SU-DHL-6 (cell line): Measurements from ENCODE around the gene HACL1.

ENCODE experiments used
- H2AFZ ChIP-seq: fragments of 200-600 bp; sonication (generic); 2 replicates; pipeline ENCODE4 v1.6.1; 2014; ENCODE audit warnings: low read depth, mild to moderate bottlenecking, moderate library complexity, mixed read lengths, antibody characterized with exemption, low read length; ENCODE audit not compliant: severe bottlenecking
- H3F3A ChIP-seq: fragments of 200-600 bp; shearing (Covaris generic); 2 replicates; pipeline ENCODE4 v1.6.0; 2016; ENCODE audit warnings: antibody characterized with exemption, mild to moderate bottlenecking; ENCODE audit not compliant: insufficient read depth
- H3K27ac ChIP-seq: fragments of 200-600 bp; sonication (generic); 2 replicates; pipeline ENCODE4 v1.5.1; 2016; ENCODE audit warnings: low read depth, mild to moderate bottlenecking, low read length, moderate library complexity, mixed read lengths
- H3K27me3 ChIP-seq: fragments of 200-600 bp; sonication (generic), shearing (Covaris generic); 2 replicates; pipeline ENCODE4 v1.6.0; 2014; ENCODE audit warnings: mild to moderate bottlenecking, low read length
- H3K36me3 ChIP-seq: fragments of 200-600 bp; sonication (generic); 2 replicates; pipeline ENCODE4 v1.6.1; 2014; ENCODE audit warnings: mild to moderate bottlenecking, low read length, mixed read lengths
- H3K4me2 ChIP-seq: fragments of 300-600, 200-600 bp; shearing (Covaris generic), sonication (generic); 2 replicates; pipeline ENCODE4 v1.6.0; 2014; ENCODE audit warnings: low read length, low read depth, mild to moderate bottlenecking; ENCODE audit not compliant: poor library complexity, severe bottlenecking
- H3K4me3 ChIP-seq: fragments of 200-600 bp; sonication (generic); 2 replicates; pipeline ENCODE4 v1.5.1; 2014; ENCODE audit warnings: antibody characterized with exemption, low read length, mild to moderate bottlenecking, mixed read lengths; ENCODE audit not compliant: insufficient read depth, poor library complexity, severe bottlenecking
- H3K79me2 ChIP-seq: fragments of 200-600 bp; sonication (generic); 2 replicates; pipeline ENCODE4 v1.6.1; 2014; ENCODE audit warnings: mild to moderate bottlenecking, low read length, moderate library complexity; ENCODE audit not compliant: insufficient read depth
- H3K9ac ChIP-seq: fragments of 200-600 bp; sonication (generic); 2 replicates; pipeline ENCODE4 v1.7.0; 2014; ENCODE audit warnings: mild to moderate bottlenecking, low read length
- H3K9me2 ChIP-seq: fragments of 200-600 bp; sonication (generic); replicated peaks from 2 replicates; pipeline ENCODE4 v1.6.1; 2014; ENCODE audit warnings: low read length; ENCODE audit not compliant: insufficient read depth
- H3K9me3 ChIP-seq: fragments of 200-600 bp; sonication (generic); 2 replicates; pipeline ENCODE4 v1.6.1; 2014; ENCODE audit warnings: low read length, mixed read lengths; ENCODE audit not compliant: insufficient read depth
- H4K20me1 ChIP-seq: fragments of 200-600 bp; sonication (generic); 2 replicates; pipeline ENCODE4 v1.6.1; 2014; ENCODE audit warnings: low read depth, mild to moderate bottlenecking, antibody characterized with exemption, low read length, moderate library complexity, mixed read lengths
- EZH2phosphoT487 ChIP-seq: fragments of 200-600 bp; sonication (generic), shearing (Covaris generic); conservative IDR thresholded peaks from 2 replicates; pipeline ENCODE4 v1.6.1; 2018; ENCODE audit warnings: mild to moderate bottlenecking, antibody characterized with exemption, low read length, moderate library complexity, mixed read lengths
- TF ChIP-seq, protein P1 (sequence below): fragments of 200-600 bp; sonication (generic); IDR thresholded peaks from one replicate; pipeline ENCODE4 v1.5.1; 2017; ENCODE audit warnings: antibody characterized with exemption, mild to moderate bottlenecking, low read length, moderate library complexity; ENCODE audit not compliant: insufficient read depth, poor library complexity, severe bottlenecking

Gene HACL1

DNA sequence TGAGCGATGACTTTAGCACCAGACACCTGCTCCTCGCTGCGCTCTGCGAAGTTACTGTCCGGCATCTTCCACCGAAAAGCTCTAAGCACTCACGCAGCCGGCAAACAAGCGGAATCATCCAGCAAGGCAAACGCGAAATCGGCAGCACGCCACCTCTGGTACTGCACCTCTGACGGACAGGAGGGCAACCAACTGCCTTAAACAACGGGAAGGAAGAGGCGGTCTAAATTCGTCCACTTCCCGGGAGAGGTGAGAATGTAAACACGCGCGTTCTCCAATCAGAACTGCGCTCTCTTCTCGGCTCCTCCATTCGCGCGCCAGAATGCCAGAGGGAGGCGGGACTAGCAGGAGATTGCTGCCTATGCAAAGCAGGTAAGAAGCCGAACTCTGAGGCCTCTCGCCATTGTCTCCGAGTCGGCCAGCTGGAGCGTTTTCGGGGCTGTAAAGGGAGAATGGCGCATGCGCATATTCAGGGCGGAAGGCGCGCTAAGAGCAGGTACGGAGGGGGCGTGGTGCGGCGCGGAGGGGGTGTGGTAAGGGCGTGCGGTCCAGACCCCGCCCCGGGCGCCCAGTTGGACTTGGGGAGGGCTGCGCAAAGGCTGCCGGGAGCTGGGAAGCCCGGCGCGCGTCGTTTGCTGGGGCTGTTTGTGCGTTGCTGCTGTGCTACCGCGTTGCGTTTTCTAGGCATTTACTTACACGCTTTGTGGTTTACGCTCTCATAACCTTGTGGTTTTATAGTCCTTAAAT is at the start of gene HACL1, which contains the start of gene BTD:
HACL1 (minus strand) TSS at position 171 of the 747 bp plus-strand sequence; CDS start at position 65, 106 bp downstream.
BTD (plus strand) TSS at position 347 of the 747 bp plus-strand sequence. CDS start 33,695 bp downstream, outside the sequence.
- Histone ChIP-seq H3K36me3 (peaks cover 5% of the 10 kb centered on the region; the same call in 1 of the 2 replicates), H3K27me3 (no peaks in the 10 kb centered on the region), H3F3A (no peaks in the 10 kb centered on the region), H2AFZ (peak within 1 kb of the TSS; percentile 79), H3K4me3 (peak within 1 kb of the TSS; percentile 78), H3K9me3 (no peaks in the 10 kb centered on the region), H3K27ac (peak within 1 kb of the TSS; percentile 76), H3K9ac (peak within 1 kb of the TSS; percentile 73), H4K20me1 (no peaks in the 10 kb centered on the region), H3K79me2 (no peaks in the 10 kb centered on the region), H3K4me2 (peak within 1 kb of the TSS; percentile 76), H3K9me2 (no peaks in the 10 kb centered on the region)
- TF ChIP-seq, protein P1, sequence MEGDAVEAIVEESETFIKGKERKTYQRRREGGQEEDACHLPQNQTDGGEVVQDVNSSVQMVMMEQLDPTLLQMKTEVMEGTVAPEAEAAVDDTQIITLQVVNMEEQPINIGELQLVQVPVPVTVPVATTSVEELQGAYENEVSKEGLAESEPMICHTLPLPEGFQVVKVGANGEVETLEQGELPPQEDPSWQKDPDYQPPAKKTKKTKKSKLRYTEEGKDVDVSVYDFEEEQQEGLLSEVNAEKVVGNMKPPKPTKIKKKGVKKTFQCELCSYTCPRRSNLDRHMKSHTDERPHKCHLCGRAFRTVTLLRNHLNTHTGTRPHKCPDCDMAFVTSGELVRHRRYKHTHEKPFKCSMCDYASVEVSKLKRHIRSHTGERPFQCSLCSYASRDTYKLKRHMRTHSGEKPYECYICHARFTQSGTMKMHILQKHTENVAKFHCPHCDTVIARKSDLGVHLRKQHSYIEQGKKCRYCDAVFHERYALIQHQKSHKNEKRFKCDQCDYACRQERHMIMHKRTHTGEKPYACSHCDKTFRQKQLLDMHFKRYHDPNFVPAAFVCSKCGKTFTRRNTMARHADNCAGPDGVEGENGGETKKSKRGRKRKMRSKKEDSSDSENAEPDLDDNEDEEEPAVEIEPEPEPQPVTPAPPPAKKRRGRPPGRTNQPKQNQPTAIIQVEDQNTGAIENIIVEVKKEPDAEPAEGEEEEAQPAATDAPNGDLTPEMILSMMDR = no peak
- TF ChIP-seq EZH2phosphoT487 = no peak

DNA sequence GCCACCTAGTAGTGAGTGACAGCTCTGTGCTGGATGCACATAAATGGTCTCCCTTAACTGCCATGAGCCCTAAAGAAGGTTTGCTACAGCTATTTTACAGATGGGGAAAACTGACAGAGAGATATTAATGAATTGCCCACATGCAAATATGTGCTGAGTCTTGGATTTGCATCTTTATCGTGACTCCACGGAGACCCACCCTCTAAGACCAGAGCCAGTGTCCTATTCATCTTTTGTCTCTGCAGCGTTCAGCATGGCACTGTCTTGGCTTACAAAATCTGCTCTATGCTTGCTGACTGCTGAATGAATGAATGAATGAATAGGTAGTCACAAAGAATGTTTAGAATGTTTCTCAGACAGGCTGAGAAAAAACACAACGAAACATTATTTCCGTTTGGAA is 48.5 kb upstream of the HACL1 start:
- Histone ChIP-seq H3K4me2 (no peak overlapping the region), H3K36me3 (no peaks in the 10 kb centered on the region), H3K9ac (no peak overlapping the region), H3K79me2 (no peaks in the 10 kb centered on the region), H3K9me2 (no peaks in the 10 kb centered on the region), H2AFZ (no peak overlapping the region), H3K27me3 (no peaks in the 10 kb centered on the region), H3K27ac (no peak overlapping the region), H4K20me1 (no peaks in the 10 kb centered on the region), H3F3A (no peaks in the 10 kb centered on the region), H3K4me3 (no peak overlapping the region), H3K9me3 (no peaks in the 10 kb centered on the region)
- TF ChIP-seq EZH2phosphoT487 = no peak
- TF ChIP-seq, protein P1 = no peak

DNA sequence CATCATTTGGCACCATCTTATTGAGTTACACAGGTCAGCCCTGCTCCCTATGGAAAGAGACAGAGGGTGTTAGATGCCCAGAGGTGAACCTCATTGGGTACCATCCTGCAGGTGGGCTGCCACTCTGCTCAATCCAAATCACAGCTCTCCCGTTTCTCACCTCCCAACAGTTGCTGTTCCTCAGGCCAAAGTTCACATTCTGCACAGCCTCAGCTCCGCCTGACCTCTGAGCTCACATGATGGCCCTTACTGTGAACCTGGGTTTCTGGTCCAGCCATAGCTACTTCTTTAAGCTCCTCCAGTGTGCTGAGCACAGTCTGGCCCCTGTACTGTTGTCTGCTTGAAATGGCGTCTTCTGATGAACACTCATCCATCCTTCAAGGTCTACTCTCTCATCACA is 48.0 kb upstream of the HACL1 start:
- no peaks in the 10 kb centered on the region for H3F3A ChIP-seq
- no peaks in the 10 kb centered on the region for H3K9me2 ChIP-seq
- no peaks in the 10 kb centered on the region for H3K9me3 ChIP-seq
- H3K79me2 ChIP-seq = no peaks in the 10 kb centered on the region
- H3K27me3 ChIP-seq = no peaks in the 10 kb centered on the region
- TF ChIP-seq EZH2phosphoT487 = no peak
- TF ChIP-seq, protein P1 = no peak
- H3K27ac ChIP-seq = no peak overlapping the region
- H2AFZ ChIP-seq = no peak overlapping the region
- H3K4me2 ChIP-seq = no peak overlapping the region
- no peaks in the 10 kb centered on the region for H3K36me3 ChIP-seq
- H3K9ac ChIP-seq = no peak overlapping the region
- no peaks in the 10 kb centered on the region for H4K20me1 ChIP-seq
- H3K4me3 ChIP-seq = no peak overlapping the region
